ENCODE data around the gene ADAMTS12. TPM values are rescaled to one million over a fixed set of nuclear protein-coding genes. Genes with fewer than 3 reads are reported as not detected.

The ADAMTS12 gene
- total RNA-seq, 1 experiment from 2014 or later, result not detected

DNA sequence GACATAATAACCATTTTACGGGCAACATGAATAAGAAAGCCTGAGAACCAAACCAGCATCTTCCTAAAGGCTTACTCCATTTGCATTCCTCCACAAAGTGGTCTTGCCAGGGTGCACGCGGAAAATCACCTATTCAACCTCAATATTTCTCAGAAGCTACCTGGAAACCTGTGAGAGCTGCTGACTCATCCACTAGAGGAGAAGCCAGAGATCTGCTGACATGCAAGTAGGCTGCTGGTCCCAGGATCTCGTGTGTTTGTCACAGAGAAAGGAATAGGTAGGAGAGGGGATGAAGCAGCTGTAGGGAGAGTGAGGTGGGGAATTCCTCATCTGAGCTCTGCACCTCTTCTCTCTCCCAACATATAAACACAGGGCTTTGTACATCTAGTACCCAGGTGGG, 138.1 kb downstream of the ADAMTS12 start:
- H3K4me3 Mint-ChIP-seq (ENCODE audit: unreplicated experiment), result no peak overlapping the region
- no peak for DNase-seq (ENCODE audit: unreplicated experiment)
- POLR2A ChIA-PET, result no interaction called here
- CTCF ChIA-PET, result interaction anchor here (0.7 kb wide), 2 partner anchors 46 to 152 kb away, joined by 3 read pairs; no protein-coding TSS in a partner anchor
- no peaks in the 10 kb centered on the region for H3K36me3 Mint-ChIP-seq (ENCODE audit: insufficient read depth, unreplicated experiment)
- intact Hi-C loops (cut with micrococcal nuclease), result no loop called here
- H3K27ac Mint-ChIP-seq (ENCODE audit: low read depth, unreplicated experiment), result no peak overlapping the region
- no TSS peak for BruUV-seq (replicated peaks)
- H3K4me1 Mint-ChIP-seq (ENCODE audit: insufficient read depth, unreplicated experiment), result no peaks in the 10 kb centered on the region
- TF ChIP-seq, protein P1, sequence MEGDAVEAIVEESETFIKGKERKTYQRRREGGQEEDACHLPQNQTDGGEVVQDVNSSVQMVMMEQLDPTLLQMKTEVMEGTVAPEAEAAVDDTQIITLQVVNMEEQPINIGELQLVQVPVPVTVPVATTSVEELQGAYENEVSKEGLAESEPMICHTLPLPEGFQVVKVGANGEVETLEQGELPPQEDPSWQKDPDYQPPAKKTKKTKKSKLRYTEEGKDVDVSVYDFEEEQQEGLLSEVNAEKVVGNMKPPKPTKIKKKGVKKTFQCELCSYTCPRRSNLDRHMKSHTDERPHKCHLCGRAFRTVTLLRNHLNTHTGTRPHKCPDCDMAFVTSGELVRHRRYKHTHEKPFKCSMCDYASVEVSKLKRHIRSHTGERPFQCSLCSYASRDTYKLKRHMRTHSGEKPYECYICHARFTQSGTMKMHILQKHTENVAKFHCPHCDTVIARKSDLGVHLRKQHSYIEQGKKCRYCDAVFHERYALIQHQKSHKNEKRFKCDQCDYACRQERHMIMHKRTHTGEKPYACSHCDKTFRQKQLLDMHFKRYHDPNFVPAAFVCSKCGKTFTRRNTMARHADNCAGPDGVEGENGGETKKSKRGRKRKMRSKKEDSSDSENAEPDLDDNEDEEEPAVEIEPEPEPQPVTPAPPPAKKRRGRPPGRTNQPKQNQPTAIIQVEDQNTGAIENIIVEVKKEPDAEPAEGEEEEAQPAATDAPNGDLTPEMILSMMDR (IDR thresholded peaks at IDR 0.05; ENCODE audit: unreplicated experiment), result no peak
- no peaks in the 10 kb centered on the region for H3K9me3 Mint-ChIP-seq (ENCODE audit: unreplicated experiment)
- no peaks in the 10 kb centered on the region for H3K27me3 Mint-ChIP-seq (ENCODE audit: insufficient read depth, unreplicated experiment)

DNA sequence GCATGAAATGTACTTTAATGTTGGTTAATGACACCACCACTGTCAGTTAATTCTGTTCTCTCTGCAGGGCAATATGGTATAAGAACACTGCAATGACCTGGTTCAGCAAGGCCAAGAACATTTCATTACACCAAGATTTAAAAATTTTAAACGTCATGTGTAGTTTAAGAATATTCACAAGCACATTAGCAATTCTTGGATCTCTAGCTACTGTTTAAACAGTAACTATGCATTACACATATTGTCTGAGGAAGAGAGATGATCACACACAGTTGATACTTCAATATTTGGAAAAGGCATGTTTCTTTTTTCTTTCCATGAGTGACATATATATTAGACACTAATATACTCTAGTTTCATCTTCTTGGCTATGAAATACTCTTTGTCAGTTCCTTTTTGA, 143.0 kb downstream of the ADAMTS12 start:
- H3K9me3 Mint-ChIP-seq (ENCODE audit: unreplicated experiment), result no peaks in the 10 kb centered on the region
- TF ChIP-seq, protein P1 (IDR thresholded peaks at IDR 0.05; ENCODE audit: unreplicated experiment), result no peak
- CTCF ChIA-PET, result no interaction called here
- intact Hi-C loops (cut with micrococcal nuclease), result no loop called here
- POLR2A ChIA-PET, result no interaction called here
- no peak for DNase-seq (ENCODE audit: unreplicated experiment)
- no peaks in the 10 kb centered on the region for H3K27me3 Mint-ChIP-seq (ENCODE audit: insufficient read depth, unreplicated experiment)
- no peak overlapping the region for H3K27ac Mint-ChIP-seq (ENCODE audit: low read depth, unreplicated experiment)
- no TSS peak for BruUV-seq (replicated peaks)
- no peaks in the 10 kb centered on the region for H3K4me1 Mint-ChIP-seq (ENCODE audit: insufficient read depth, unreplicated experiment)
- H3K36me3 Mint-ChIP-seq (ENCODE audit: insufficient read depth, unreplicated experiment), result no peaks in the 10 kb centered on the region
- no peak overlapping the region for H3K4me3 Mint-ChIP-seq (ENCODE audit: unreplicated experiment)

DNA sequence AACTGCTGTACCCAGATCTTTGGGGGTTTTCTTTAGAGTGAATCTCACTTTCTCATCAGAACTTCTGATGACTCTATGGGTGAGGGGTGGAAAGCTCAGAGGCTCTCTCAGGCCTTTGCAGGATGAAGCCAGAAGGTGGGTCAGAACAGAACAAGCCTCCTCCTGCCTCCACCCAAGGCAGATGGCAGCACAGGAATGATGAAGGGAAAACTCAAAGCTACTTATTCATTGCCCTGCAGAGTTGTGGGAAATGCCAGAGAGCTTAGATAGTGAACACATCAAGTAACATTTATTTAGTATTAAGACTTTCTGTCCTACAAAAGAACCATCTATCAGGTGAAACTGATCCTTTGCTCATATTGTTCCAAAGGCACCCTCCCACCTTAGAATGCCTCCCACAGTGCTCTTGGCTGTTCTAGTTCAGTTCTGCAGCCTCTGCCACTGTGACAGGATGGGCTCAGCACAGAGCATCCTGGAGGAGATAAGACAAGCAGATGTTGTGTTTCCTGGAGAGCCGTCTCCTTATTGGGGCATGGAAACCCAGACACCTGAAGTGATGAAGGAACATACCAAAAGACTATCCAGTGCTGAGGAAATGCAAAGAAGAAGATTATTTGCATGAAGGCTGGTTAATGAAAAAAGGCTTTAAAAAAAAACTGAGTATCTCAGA, 146.6 kb downstream of the ADAMTS12 start:
- intact Hi-C loops (cut with micrococcal nuclease), result no loop called here
- no peak overlapping the region for H3K27ac Mint-ChIP-seq (ENCODE audit: low read depth, unreplicated experiment)
- CTCF ChIA-PET, result interaction anchor here (0.6 kb wide), 1 partner anchor 55 kb away, joined by 3 read pairs; no protein-coding TSS in a partner anchor

DNA sequence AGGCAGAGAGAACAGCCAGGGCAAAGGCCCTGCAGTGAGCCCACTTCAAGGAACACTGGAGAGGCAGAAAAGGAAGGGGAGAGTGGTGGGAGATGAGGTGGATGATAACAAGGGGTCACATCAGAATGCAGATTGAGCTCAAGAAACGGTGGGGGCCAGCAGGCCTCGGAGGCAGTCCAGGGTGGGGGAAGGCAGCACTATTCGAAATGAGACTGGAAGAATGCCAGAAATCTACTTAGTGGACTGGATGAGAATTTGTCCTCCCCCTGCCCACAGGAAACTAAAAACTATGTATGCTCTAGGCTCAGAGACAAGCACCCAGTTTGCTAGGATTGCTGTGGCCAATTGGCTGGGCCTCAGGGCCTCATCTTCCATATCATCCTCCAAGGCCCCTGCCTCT, 148.7 kb downstream of the ADAMTS12 start:
- H3K9me3 Mint-ChIP-seq (ENCODE audit: unreplicated experiment), result no peaks in the 10 kb centered on the region
- no peaks in the 10 kb centered on the region for H3K36me3 Mint-ChIP-seq (ENCODE audit: insufficient read depth, unreplicated experiment)
- no TSS peak for BruUV-seq (replicated peaks)
- H3K4me1 Mint-ChIP-seq (ENCODE audit: insufficient read depth, unreplicated experiment), result no peaks in the 10 kb centered on the region
- ChIA-PET POLR2A (no interaction called here), CTCF (interaction anchor here (0.9 kb wide), 1 partner anchor 41 kb away, joined by 4 read pairs; no protein-coding TSS in a partner anchor)
- intact Hi-C loops (cut with micrococcal nuclease), result no loop called here
- H3K27ac Mint-ChIP-seq (ENCODE audit: low read depth, unreplicated experiment), result no peak overlapping the region
- no peak for DNase-seq (ENCODE audit: unreplicated experiment)
- TF ChIP-seq, protein P1 (IDR thresholded peaks at IDR 0.05; ENCODE audit: unreplicated experiment), result no peak
- no peak overlapping the region for H3K4me3 Mint-ChIP-seq (ENCODE audit: unreplicated experiment)
- no peaks in the 10 kb centered on the region for H3K27me3 Mint-ChIP-seq (ENCODE audit: insufficient read depth, unreplicated experiment)

More for the DNA sequence above, 146.6 kb downstream of the ADAMTS12 start:
- H3K4me3 Mint-ChIP-seq (ENCODE audit: unreplicated experiment), result no peak overlapping the region
- no TSS peak for BruUV-seq (replicated peaks)
- TF ChIP-seq, protein P1 (IDR thresholded peaks at IDR 0.05; ENCODE audit: unreplicated experiment), result no peak
- no peak for DNase-seq (ENCODE audit: unreplicated experiment)
- POLR2A ChIA-PET, result interaction anchor here (0.6 kb wide), 1 partner anchor 210 kb away, joined by 3 read pairs; no protein-coding TSS in a partner anchor
- H3K4me1 Mint-ChIP-seq (ENCODE audit: insufficient read depth, unreplicated experiment), result no peaks in the 10 kb centered on the region
- no peaks in the 10 kb centered on the region for H3K9me3 Mint-ChIP-seq (ENCODE audit: unreplicated experiment)
- no peaks in the 10 kb centered on the region for H3K36me3 Mint-ChIP-seq (ENCODE audit: insufficient read depth, unreplicated experiment)
- no peaks in the 10 kb centered on the region for H3K27me3 Mint-ChIP-seq (ENCODE audit: insufficient read depth, unreplicated experiment)
